Calu3 (cell line): ENCODE measurements around the gene SLC5A10. TPM values are rescaled to one million over a fixed set of nuclear protein-coding genes. Genes with fewer than 3 reads are reported as not detected.
"Not testable (repeated sequence)": the region's sequence is repeated elsewhere in the genome, so short reads cannot be mapped to it uniquely, and the experiment has no call there.

Experiments used
- BruUV-seq: library from RNA; stranded (reverse); fragments of 400-500 nt; replicated peaks from 2 replicates; lab custom pipeline; 2021; lab: Mats Ljungman, UMichigan
- CTCF ChIA-PET: fragments of 300-600 bp; sonication (Branson Sonifier 250); formaldehyde crosslinking; loops from one replicate; lab custom pipeline; 2022; ENCODE audit warnings: antibody characterized with exemption; lab: Charles Lee
- DNase-seq: peaks from one replicate; pipeline ENCODE4 v3.0.0; 2022
- H3K27ac Mint-ChIP-seq: one replicate; pipeline ENCODE4 v1.8.0; 2022; ENCODE audit warnings: mixed read lengths; ENCODE audit not compliant: unreplicated experiment
- H3K27me3 Mint-ChIP-seq: one replicate; pipeline ENCODE4 v1.8.0; 2022; ENCODE audit warnings: mixed read lengths; ENCODE audit not compliant: unreplicated experiment
- H3K36me3 Mint-ChIP-seq: one replicate; pipeline ENCODE4 v1.8.0; 2022; ENCODE audit warnings: mild to moderate bottlenecking, moderate library complexity, mixed read lengths; ENCODE audit not compliant: insufficient read depth, unreplicated experiment
- H3K4me1 Mint-ChIP-seq: one replicate; pipeline ENCODE4 v1.8.0; 2022; ENCODE audit warnings: mild to moderate bottlenecking, low read depth, mixed read lengths; ENCODE audit not compliant: unreplicated experiment
- H3K4me3 Mint-ChIP-seq: one replicate; pipeline ENCODE4 v1.8.0; 2022; ENCODE audit warnings: mild to moderate bottlenecking, low read depth, moderate library complexity, mixed read lengths; ENCODE audit not compliant: unreplicated experiment
- H3K9me3 Mint-ChIP-seq: one replicate; pipeline ENCODE4 v1.8.0; 2022; ENCODE audit warnings: low read depth, mixed read lengths; ENCODE audit not compliant: unreplicated experiment
- intact Hi-C: fragments of 100-400 bp; cut with micrococcal nuclease; formaldehyde crosslinking; loops from one replicate; pipeline ENCODE4 v1.10.0; 2022; ENCODE audit not compliant: unreplicated experiment
- total RNA-seq: library from RNA; stranded (reverse); gene quantifications from 2 replicates; pipeline ENCODE4 v1.2.3, GENCODE V29; 2022
- TF ChIP-seq, protein P1 (sequence below): fragments of 200-600 bp; IDR thresholded peaks from one replicate; pipeline ENCODE4 v1.8.0; 2022; ENCODE audit warnings: antibody characterized with exemption; ENCODE audit not compliant: unreplicated experiment

SLC5A10 gene
- total RNA-seq, 1 experiment from 2014 or later: not detected

DNA sequence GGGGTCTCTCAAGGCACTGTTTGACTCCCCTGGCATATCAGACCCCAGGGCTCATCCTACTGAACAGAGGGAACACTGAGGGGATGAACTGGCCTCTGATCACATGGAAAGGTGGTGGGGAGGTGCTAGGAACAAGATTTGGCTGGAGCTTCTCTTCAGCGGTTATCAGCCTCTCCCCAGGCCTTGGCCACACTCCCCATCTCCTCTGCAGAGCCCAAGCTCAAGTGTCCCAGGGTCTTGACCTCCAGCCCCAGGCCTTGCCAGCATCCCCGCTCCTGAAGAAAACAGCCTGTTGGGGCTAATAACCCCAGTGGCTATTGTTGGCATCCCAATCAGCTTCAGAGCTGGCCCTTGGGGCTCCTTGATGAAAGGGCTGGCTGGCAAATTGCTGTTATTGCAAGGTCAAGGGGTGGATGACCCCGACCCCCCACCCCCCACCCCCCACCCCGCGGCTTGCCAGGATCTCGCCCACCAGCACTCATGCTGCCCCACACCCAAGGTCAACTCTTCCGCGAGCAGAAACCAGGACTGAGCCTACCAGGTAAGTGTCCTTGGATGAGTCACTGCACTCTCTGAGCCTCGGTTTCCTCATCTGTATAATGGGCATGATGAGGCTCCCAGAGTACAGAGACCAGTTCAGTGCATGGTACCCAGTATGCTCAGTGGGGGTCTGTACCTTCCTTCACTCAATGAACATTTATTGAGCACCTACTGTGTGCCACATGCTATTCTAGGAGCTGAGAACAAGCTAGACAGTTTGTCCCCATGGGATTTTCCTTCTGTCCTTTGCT is 71.4 kb downstream of the SLC5A10 start:
- H3K4me1 Mint-ChIP-seq: no peaks in the 10 kb centered on the region
- no peaks in the 10 kb centered on the region for H3K27me3 Mint-ChIP-seq
- no peaks in the 10 kb centered on the region for H3K36me3 Mint-ChIP-seq
- no TSS peak for BruUV-seq
- TF ChIP-seq, protein P1, sequence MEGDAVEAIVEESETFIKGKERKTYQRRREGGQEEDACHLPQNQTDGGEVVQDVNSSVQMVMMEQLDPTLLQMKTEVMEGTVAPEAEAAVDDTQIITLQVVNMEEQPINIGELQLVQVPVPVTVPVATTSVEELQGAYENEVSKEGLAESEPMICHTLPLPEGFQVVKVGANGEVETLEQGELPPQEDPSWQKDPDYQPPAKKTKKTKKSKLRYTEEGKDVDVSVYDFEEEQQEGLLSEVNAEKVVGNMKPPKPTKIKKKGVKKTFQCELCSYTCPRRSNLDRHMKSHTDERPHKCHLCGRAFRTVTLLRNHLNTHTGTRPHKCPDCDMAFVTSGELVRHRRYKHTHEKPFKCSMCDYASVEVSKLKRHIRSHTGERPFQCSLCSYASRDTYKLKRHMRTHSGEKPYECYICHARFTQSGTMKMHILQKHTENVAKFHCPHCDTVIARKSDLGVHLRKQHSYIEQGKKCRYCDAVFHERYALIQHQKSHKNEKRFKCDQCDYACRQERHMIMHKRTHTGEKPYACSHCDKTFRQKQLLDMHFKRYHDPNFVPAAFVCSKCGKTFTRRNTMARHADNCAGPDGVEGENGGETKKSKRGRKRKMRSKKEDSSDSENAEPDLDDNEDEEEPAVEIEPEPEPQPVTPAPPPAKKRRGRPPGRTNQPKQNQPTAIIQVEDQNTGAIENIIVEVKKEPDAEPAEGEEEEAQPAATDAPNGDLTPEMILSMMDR: no peak
- no peaks in the 10 kb centered on the region for H3K9me3 Mint-ChIP-seq
- no peak overlapping the region for H3K4me3 Mint-ChIP-seq
- intact Hi-C loops: no loop called here
- no peak overlapping the region for H3K27ac Mint-ChIP-seq
- CTCF ChIA-PET: no interaction called here
- no peak for DNase-seq

DNA sequence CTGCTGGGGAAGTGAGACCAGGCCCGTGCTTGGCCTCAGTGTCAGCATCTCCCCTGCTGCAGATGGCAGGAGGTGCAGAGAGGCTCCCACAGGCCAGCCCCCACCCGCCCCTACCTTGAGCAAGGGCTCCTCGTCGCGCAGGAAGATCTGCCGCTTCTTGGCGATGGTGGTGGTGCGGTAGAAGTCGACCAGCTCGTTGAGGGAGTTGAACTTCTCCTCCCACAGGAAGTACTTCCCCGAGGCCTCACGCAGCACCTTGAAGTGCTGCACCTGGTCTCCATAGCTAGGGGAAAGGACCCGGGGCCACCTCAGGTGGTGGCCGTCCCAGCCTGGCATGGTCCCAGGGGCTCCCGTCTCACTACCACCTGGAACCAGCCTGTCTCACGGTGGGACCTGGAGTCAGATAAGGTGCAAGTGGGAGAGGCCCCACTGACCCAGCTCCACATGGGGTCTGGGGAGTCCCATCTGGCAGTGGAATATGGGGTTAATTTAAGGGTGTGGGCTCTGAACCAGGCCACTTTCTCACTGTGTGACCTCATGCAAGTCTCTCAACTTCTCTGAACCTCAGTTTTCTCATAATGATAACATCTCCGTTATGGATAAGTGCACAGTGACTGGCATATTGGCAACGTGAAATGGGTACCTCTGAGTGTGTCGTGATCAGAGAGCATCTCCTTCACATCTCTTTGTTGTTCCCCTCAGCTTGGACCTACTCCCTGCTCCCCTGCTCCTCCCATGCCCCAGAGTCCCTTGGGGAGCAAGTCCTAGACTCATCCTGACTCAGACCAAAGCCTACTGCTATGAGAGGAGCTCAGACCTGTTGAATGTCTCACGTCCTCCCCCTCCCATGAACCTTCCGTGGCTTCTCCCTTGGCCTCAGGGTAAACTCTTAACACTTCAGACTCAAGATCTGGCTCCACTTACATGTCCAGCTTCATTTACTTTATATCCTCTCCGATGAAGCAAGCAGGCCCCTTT is 72.4 kb downstream of the SLC5A10 start:
- Mint-ChIP-seq H3K36me3 (no peaks in the 10 kb centered on the region), H3K27ac (no peak overlapping the region), H3K4me3 (no peak overlapping the region), H3K4me1 (no peaks in the 10 kb centered on the region), H3K27me3 (no peaks in the 10 kb centered on the region), H3K9me3 (no peaks in the 10 kb centered on the region)
- DNase-seq: no peak
- TF ChIP-seq, protein P1: no peak
- CTCF ChIA-PET: no interaction called here
- BruUV-seq: no TSS peak
- intact Hi-C loops: no loop called here

GRCh38 chr17:19028671-19029070 is 76.7 kb downstream of the SLC5A10 start:
- H3K4me1 Mint-ChIP-seq, H3K27me3 Mint-ChIP-seq, H3K36me3 Mint-ChIP-seq, BruUV-seq, intact Hi-C loops, H3K4me3 Mint-ChIP-seq, DNase-seq, H3K9me3 Mint-ChIP-seq, CTCF ChIA-PET, H3K27ac Mint-ChIP-seq: not testable (repeated sequence)

DNA sequence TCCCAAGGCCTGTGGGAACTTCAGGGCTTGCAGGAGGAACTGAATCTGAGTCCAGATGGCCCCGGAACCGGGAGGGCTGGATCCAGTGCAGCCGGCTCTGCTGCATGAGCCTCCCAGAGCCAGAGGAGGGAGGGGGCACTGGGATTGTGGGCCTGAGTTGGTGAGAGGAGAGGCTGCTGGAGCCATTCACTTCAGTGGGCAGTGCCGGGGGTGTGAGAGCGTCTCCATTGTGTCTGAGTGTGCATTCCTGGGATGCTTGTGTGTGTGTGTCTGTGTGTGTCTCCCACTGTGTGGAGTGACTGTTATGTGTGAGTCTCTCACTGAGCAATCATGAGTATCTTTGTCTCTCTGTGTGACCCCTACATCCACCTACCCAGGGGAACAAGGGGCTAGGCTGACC is 77.8 kb downstream of the SLC5A10 start:
- H3K27me3 Mint-ChIP-seq, H3K4me3 Mint-ChIP-seq, CTCF ChIA-PET, DNase-seq, H3K4me1 Mint-ChIP-seq, intact Hi-C loops, BruUV-seq, H3K36me3 Mint-ChIP-seq, H3K27ac Mint-ChIP-seq, H3K9me3 Mint-ChIP-seq: not testable (repeated sequence)

DNA sequence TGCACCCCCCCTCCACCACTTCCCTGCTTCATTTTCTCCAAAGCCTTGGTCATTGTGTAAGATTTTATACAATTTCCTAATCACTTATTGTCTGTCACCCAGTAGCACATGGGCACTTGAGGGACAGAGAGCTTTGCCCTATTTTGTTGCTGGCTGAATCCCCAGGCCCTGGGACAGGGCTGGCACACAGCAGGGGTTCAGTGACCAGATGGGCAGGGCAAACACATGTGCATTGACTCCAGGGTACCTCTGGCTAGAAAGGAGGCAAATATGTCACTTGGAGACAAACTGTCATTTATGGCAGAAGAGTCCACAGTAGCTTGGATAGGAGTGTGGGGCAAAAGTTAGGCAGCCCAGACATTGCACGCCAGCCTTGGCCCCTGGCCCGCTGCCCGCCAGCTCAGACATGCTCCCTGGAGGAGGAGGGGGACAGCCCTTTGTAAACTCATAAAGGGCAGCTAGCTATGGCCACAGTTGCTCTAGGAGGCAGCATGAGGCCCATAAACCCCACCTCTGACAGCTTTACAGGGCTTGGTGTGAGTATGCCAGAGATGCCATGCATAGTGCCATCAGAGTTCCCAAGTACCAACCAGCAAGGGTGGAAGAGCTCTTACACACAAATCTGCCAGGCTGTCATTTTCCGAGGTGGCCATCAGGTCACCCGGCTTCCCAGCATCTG is 78.9 kb downstream of the SLC5A10 start:
- H3K36me3 Mint-ChIP-seq, H3K27ac Mint-ChIP-seq, H3K4me1 Mint-ChIP-seq, H3K27me3 Mint-ChIP-seq, intact Hi-C loops, CTCF ChIA-PET, BruUV-seq, H3K9me3 Mint-ChIP-seq, H3K4me3 Mint-ChIP-seq, DNase-seq: not testable (repeated sequence)
